ENCODE measurements around the gene MCHR1.

DNA sequence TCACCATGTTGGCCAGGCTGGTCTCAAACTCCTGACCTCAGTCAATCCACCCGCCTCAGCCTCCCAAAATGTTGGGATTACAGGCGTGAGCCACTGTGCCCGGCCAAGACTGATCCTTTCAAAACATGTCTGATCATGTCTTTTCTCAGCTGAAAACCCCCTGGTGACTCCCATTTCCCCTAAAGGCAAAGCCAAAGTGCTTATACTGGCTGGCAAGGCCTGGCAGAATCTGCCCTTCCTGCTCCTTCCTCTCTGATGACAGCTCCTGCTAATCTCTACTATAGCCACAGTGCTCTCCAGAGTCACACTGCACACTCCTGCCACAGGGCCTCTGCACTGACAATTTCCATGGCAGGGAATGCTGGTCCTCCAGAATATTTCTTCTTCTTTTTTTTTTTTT is 2.6 kb upstream of the MCHR1 start:
- TF ChIP-seq ARNT (IDR thresholded peaks at IDR 0.05), result no peak
- TF ChIP-seq FOXM1 (IDR thresholded peaks at IDR 0.05; ENCODE audit: borderline replicate concordance), result no peak
- no peak for TF ChIP-seq BHLHE40 (IDR thresholded peaks at IDR 0.05; ENCODE audit: borderline replicate concordance)
- TF ChIP-seq SUZ12 (IDR thresholded peaks at IDR 0.05), result no peak
- TF ChIP-seq TARDBP (IDR thresholded peaks at IDR 0.05), result no peak
- TF ChIP-seq SP1 (IDR thresholded peaks at IDR 0.05), result no peak
- no peak for TF ChIP-seq FOXA1 (IDR thresholded peaks at IDR 0.05)
- TF ChIP-seq FOXK2 (IDR thresholded peaks at IDR 0.05), result no peak
- no peak for TF ChIP-seq ZNF384 (IDR thresholded peaks at IDR 0.05)

Data from HEK293T (cell line).